Amygdala (tissue), 56 donors: ENCODE measurements around the gene GGNBP2.
"Not testable (repeated sequence)": the region's sequence is repeated elsewhere in the genome, so short reads cannot be mapped to it uniquely, and the experiment has no call there.

Source experiments
- DNase-seq, 56 donors: peaks; one replicate each; lab custom pipeline; 2025; lab: John Stamatoyannopoulos, UW

GGNBP2 gene

DNA sequence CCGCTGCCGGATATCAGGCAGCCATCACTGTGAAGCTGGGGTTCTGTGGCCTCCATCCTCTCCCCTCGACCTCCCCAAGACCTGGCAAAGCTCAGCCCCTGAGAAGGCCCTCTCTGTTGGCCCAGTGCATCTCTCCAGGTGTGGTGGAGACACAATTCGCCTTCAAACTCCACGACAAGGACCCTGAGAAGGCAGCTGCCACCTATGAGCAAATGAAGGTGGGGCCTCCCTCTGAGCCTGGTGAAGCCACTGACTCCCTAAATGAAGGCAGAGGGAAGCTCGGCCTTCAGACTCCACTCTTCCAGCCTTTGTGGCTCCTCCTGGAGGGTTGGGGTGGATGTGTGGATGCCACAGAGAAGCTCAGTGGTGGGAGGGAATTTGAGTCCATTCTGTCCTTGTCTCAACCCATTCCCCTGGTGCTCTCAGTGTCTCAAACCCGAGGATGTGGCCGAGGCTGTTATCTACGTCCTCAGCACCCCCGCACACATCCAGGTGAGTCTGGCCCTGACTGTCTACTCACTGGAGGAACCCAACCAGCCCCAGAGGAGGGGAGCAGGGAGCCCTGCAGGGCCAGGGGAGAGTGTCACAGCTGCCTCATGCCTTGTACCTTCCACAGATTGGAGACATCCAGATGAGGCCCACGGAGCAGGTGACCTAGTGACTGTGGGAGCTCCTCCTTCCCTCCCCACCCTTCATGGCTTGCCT is 55.0 kb downstream of the GGNBP2 start:
- no peak for DNase-seq

DNA sequence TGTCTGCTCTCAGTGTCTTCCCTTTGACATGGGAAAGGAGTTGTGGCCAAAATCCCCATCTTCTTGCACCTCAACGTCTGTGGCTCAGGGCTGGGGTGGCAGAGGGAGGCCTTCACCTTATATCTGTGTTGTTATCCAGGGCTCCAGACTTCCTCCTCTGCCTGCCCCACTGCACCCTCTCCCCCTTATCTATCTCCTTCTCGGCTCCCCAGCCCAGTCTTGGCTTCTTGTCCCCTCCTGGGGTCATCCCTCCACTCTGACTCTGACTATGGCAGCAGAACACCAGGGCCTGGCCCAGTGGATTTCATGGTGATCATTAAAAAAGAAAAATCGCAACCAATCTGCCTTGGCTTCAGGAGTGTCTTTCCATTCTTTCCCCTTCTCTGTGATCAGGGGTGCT is 55.7 kb downstream of the GGNBP2 start:
- no peak for DNase-seq

DNA sequence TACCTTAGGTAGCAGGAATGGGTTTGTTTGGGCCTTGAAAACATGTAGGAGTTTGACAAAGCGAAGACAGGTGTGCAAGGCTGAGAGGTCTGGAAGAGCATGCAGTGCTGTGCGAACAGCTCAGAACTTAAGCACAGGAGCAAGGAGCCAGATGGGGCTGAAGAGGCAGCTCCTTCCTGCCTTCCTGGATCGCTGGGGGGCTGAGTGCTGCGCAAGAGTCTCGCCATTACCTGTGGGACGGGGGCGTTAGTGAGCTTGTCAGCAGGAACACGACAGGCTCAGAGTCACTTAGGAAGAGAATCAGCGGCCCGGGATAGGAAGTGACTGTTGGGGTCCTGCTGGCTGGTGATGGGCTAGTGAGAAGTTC is 56.2 kb downstream of the GGNBP2 start:
- DNase-seq: peak in 2 of 56 donors; percentile 67 to 69

DNA sequence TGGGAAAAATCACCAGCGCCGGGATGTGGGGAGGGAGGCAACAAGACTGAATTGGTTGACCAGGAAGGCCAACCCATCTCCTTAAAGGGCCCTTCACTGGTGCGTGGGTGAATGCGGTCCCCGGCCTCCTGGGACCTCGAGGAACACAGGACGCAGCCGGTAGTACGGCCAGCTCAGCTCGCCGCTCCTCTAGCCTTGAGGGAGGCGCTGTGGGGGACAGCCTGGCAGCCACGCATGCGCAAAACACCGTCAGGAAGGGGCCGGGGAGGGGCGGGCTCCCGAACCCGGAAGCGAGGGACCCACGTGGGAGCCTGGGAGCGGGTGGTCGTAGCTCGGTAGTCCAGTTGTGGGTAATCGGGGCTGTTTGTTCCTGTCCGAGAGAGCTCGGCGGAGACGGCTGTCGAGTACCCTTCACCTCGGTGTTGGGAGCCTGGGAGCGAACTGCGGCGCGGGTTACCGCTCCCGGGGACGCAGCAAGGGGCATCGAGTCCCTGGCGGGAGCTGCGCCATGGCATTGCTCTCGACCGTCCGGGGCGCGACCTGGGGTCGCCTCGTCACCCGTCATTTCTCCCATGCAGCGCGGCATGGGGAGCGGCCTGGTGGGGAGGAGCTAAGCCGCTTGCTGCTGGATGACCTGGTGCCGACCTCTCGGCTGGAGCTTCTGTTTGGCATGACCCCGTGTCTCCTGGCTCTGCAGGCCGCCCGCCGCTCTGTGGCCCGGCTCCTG is 56.7 kb downstream of the GGNBP2 start, which contains the start of gene MRM1:
MRM1 (plus strand) TSS at position 281 of the 727 bp plus-strand sequence; CDS start at position 509, 228 bp downstream.
- DNase-seq: peak; percentile 58 to 95 (median 90)

DNA sequence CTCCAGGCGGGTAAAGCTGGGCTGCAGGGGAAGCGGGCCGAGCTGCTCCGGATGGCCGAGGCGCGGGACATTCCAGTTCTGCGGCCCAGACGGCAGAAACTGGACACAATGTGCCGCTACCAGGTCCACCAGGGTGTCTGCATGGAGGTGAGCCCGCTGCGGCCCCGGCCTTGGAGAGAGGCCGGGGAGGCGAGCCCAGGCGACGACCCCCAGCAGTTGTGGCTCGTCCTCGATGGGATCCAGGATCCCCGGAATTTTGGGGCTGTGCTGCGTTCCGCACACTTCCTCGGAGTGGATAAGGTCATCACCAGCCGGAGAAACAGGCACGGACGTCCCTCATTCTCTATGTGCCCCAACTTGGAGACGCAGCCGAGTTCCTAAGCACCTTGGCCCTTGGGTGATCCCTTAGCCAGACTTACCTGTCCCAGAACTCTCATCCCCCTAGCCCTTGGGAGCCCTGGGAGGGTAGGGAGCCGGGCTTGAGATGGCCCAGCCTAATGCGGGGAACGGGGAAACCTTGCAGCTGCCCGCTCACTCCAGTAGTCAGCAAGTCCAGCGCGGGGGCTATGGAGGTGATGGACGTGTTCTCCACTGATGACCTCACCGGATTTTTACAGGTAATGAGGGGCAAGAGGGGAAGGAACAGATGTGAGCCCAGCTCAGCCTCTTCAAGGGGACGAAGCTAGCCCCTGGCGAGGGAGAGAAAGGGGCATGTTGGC is 57.5 kb downstream of the GGNBP2 start:
- peak in 10 of 56 donors; percentile 4 to 51 (median 29) for DNase-seq

DNA sequence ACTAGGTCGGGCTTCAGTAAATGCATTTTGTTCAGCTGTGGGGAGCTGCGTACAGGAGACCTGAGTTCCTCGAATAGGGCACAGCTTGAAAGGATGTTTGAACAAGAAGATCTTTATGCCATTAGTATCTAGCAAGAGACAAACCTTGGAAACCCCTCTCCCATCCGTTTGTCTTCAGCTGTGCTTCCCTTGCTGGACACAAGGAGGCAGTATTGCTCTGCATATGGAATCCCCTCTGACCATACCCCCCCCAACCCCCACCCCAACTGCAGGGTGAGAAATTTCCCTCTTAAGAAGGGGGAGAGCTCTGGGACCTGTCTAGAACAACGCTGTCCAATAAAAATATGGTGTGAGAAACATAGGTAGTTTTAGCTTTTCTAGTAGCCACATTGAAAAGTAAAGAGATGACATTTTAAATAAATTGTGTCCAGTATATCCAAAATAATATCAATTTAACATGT is 58.2 kb downstream of the GGNBP2 start:
- peak in 35 of 56 donors; percentile 3 to 65 (median 18) for DNase-seq

DNA sequence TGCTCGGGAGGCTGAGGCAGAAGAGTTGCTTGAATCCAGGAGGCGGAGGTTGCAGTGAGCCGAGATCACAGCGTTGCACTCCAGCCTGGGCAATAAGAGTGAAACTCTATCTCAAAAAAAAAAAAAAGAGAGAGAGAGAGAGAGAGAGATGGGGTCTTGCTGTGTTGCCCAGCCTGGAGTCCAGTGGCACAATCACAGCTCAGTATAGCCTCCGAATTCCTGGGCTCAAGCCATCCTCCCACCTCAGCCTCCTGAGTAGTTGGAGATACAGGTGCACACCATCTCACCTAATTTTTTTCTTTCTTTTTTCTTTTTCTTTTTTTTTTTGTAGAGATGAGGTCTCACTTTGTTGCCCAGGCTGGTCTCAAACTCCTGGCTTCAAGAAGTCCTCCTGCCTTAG is 60.3 kb downstream of the GGNBP2 start:
- not testable (repeated sequence) for DNase-seq

DNA sequence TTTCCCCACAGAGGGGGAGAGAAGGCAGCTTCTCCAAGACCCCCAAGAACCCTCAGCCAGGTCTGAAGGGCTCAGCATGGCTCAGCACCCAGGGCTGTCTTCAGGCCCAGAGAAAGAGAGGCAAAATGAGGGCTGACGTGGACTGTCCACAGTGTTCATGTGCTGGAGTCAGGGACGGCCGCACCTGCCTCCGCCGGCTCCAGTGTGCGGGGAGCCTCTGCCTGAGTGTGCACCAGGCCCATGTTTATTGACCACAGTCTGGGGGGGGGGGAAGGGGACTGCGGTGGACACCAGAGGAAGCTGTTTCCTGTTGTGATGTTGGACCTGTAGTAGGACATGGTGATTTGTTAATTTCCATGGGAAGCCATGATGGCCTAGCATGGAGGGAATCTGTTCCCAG is 63.6 kb downstream of the GGNBP2 start:
- no peak for DNase-seq

DNA sequence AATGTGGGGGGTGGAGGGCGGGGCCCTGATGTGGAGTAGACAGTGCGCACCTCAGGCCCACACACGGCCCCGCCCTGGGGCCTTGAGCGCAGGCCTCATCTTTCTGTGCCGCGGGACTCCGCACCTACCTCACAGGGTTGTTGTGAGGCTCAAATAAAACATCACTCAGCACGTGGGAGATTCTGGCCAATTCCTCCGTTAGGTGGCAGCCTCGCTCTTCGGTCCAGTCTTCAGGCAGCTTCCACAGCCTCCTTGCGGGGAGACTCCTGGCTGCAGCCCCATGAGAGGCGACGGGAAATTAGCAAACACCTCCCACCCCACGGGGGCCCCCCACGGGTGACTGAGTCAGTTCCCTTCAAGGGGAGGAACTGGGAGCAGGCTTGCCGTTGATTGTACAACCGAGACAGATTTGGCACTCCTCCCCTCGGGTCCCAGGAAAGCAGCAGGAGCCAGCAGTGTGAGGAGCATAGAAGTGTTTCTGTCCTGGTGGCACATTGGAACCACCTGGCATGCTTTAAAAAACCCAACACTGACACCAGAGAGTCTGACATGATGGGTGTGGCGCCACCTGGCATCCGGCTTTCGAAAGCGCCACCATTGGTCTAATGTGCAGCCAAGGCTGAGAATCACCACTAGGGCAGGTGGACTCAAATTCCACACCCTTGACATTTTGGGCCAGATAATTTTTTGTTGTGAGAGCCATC is 64.2 kb downstream of the GGNBP2 start:
- peak in 38 of 56 donors; percentile 4 to 65 (median 34) for DNase-seq

DNA sequence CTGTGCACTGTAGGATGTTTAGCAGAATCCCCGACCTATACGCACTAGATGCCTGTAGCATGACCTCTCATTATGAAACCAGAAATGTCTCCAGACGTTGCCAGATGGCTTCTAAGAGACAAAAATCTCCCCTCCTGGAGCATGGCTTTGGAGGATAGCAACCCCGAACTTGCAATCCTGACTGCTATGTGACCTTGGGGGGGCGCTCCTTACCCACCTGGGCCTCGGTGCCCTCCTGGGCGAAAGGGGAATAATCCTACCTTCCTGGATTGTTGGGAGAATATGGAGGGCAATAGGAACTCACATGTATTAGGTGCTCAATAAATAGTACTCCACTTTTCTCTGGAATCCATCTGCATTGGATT is 64.8 kb downstream of the GGNBP2 start:
- DNase-seq: no peak

DNA sequence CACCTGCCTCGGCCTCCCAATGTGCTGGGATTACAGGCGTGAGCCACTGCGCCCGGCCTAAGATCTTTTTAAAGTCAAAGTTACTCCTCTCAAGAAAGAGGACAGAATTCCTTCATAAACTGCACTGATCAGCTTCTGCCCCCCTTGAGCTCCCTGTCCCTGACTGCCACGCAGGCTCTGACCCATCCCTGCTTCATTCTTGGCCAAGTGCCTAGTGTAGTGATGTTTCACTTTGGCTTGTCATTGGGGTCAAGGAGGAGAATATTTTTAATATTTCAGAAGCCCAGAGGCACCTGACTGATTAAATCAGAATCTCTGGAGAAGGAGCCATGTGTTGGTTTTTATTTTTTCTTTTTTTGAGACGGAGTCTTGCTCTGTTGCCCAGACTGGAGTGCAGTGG is 65.8 kb downstream of the GGNBP2 start:
- no peak for DNase-seq

DNA sequence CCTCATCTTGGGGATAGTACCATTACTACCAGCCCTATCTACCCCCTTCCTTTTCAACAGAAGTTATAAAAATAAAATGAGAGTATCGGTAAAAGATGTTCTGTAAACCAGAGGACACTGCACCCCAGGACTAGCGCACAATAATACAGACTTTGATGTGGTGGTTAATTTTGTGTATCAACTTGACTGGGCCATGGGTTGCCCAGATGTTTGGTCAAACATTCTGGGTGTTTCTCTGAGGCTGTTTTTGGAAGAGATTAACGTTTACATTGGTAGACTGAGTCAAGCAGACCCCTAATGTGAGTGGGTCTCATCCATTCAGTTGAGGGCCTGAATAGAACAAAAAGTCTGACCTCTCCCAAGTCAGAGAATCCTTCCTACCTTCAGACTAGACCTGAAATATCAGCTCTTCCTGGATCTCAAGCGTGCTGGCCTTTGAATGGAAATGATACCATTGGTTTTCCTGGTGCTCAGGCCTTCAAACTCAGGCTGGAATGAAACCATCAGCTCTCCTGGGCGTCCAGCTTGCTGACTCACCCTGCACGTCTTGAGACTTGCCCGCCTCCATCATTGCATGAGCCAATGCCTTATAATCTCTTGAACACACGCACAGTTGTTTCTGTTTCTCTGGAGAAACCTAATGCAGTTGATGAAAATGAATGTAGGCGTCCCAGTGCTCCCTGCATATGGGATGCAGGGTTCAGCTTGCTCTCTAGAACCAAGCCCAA is 66.8 kb downstream of the GGNBP2 start:
- no peak for DNase-seq

DNA sequence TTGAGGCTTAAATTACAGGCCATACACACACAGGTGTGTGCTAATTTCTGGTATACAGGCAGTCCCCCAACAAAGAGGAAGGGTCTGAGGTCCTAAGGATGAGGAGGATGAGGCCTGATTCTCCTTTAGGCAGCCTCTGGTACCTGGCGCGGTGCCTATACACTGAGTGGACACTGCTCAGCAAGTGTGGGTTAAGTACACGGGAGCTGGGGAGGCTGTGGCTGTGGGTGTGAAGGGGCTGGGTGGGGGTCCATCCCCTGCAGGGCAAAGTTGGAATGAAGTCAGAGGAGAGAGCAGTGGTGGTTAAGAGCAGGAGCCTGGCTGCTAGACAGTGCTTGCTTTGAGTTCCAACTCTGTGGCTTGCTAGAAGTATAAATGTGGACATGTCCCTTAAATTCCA is 67.6 kb downstream of the GGNBP2 start:
- no peak for DNase-seq

DNA sequence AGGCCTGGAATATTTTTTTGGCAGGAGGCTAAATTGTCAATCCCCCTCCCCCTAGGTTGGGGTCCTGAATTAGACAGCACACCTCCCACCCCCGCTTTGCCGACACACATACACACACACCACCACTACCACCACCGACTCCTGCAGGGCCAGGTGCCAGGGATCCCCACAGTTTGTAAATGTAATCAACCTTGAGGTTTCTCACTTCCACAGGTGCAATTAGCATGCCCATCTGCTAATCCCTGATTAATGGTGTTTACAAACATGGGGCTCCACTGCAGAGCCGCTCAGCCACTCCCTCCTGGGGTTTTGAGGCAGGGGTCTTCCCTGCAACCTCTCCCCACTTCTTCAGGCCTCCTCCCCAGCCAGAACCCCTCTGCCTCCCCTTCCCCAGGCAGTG is 68.4 kb downstream of the GGNBP2 start:
- DNase-seq: no peak

DNA sequence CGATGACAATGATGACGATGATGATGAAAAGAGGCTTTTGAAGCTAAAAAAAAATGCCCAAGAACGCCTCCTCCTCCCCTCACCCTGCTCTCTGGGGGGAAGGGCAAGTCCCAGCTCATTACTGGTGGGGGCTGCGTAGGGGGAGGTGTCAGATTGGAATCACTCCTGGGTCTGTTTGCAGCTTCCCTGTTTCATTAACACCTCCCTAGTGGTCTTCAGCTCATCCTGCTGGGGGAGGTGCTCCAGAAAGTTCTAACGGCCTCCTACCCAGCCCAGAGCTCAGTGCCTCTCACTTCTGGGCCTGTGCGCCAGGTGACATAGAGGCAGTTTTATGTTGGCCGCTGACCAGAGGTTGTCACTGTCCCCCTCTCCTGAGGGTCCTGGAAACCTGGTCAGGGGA is 69.4 kb downstream of the GGNBP2 start:
- DNase-seq: no peak

DNA sequence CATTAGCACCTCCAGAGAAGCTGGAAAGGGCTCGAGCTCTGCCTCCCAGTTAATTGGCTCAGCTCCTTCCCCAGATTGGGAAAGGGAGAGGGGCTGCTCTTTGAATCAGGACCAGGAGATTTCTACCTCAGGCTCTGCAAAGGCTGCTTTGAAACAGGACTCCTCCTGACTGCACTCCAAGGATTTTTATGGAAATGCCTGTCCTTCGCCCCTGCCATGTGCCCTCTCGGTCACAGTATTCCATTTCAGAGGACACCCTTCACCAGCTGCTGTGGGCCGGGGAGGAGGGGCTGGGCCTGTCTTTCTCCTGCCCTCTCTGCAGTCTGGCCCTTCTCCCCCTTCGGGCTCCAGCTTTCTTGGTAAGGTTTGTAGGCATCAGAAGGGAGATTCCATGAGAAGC is 70.2 kb downstream of the GGNBP2 start:
- DNase-seq: no peak

DNA sequence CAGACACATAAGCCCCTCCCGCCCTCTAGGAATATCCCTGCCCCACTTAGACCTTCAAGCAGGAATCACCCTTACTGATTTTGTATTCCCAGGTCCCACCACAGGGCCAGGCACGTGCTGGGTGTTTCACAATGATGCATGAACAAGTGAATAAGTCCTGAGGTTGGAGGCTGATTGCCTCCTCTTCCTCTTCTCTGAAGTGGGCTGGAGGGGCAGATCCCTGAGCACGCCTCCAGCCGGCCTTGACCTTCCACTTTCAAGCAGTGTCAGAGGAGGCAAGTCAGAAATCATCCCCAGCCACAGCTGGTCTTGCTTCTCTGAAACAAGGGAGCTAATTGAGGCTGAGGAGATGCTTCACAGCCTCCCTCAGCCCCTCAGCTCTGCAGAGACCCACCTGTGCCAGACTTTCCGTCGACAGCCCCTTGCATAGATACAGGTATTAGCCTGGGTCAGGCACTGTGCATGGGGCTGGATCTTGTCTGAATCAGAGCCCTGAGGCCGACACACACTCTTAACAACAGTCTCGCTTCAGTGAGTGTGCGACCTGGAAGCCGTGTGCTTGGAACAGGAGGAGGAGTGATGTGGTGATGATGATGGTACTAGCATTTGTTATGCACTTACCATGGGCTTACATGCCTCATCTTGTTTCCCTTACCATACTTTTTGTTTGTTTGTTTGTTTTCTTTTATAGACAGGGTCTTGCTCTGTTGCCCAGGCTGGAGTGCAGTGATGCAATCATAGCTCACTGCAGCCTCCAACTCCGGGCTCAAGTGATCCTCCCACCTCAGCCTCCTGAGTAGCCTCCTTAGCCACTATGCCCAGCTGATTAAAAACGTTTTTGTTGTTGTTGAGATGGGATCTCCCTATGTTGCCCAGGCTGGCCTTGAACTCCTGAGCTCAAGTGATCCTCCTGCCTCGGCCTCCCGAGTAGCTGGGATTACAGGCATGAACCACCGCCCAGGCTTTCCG is 71.6 kb downstream of the GGNBP2 start:
- DNase-seq: no peak

DNA sequence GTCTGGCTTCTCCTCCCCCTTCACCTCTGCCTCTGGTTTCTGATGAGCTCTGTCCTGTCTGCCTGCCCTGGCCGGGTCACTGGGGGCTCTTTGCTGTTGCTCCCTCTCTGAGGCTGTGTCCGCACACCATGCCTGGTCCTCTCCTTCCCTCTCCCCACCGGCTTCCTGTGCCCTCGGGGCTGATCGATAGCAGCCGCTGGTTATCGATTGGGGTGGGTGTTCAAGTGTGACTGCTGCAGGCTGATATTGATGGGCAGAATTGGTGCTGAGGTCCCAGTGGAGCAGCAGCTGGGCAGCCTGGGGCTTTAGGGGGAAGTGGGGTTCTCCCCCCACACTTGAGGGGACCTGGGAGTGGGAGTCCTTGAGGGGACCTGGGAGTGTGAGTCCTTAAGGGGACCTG is 73.1 kb downstream of the GGNBP2 start:
- DNase-seq: no peak

DNA sequence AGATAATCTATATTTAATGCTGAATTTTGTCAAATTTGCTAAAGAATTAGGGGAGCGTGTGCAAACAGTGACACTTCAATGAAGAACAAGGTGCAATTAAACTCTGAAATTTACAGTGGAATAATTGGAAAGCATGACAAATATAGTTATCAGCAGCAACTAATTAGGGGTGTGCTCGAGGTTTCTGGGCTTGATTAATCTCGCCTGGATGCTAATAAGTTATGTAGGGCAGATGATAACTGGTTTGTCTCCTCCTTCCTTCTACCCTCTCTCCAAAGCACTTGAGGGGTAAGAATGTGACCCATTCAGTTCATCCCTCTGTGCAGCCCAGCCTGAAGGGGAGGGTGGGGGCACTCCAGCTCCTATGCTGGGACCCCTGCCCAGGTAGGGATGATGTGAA is 78.6 kb downstream of the GGNBP2 start:
- DNase-seq: no peak
